CD4-positive, alpha-beta T cell treated with Interleukin-21 for 1 hour (primary cell): ENCODE data around the gene GORAB.

Source experiments
- DNase-seq: peaks from one replicate; pipeline ENCODE4 v3.0.0-alpha.2; 2020

Gene GORAB

GRCh38 chr1:170539154-170539553 is 7.2 kb downstream of the GORAB start:
- no peak for DNase-seq

GRCh38 chr1:170544624-170545023 is 12.7 kb downstream of the GORAB start:
- no peak for DNase-seq

- no peak for DNase-seq
Observed at GRCh38 chr1:170545476-170545875, 13.5 kb downstream of the GORAB start.

GRCh38 chr1:170547255-170547654 is 15.3 kb downstream of the GORAB start:
- DNase-seq: no peak

- no peak for DNase-seq
Observed at GRCh38 chr1:170548497-170548896, 16.5 kb downstream of the GORAB start.

- no peak for DNase-seq
Observed at GRCh38 chr1:170555370-170555769, 23.4 kb downstream of the GORAB start.

GRCh38 chr1:170556917-170557316 is 25.0 kb downstream of the GORAB start:
- no peak for DNase-seq

- no peak for DNase-seq
Observed at GRCh38 chr1:170558731-170559130, 26.8 kb downstream of the GORAB start.

GRCh38 chr1:170559166-170559565 is 27.2 kb downstream of the GORAB start:
- no peak for DNase-seq

GRCh38 chr1:170560681-170561285 is 28.8 kb downstream of the GORAB start:
- DNase-seq: no peak

- DNase-seq: peak; percentile 17
Observed at GRCh38 chr1:170562646-170563338, 30.8 kb downstream of the GORAB start.

- no peak for DNase-seq
Observed at GRCh38 chr1:170567214-170567613, 35.2 kb downstream of the GORAB start.

- no peak for DNase-seq
Observed at GRCh38 chr1:170568197-170568596, 36.2 kb downstream of the GORAB start.

GRCh38 chr1:170576980-170577379 is 45.0 kb downstream of the GORAB start:
- DNase-seq: no peak

- DNase-seq: no peak
Observed at GRCh38 chr1:170578359-170578758, 46.4 kb downstream of the GORAB start.

GRCh38 chr1:170580636-170581440 is 48.9 kb downstream of the GORAB start:
- DNase-seq: no peak

- DNase-seq: no peak
Observed at GRCh38 chr1:170583186-170583585, 51.2 kb downstream of the GORAB start.

- DNase-seq: no peak
Observed at GRCh38 chr1:170586321-170587252, 54.6 kb downstream of the GORAB start.

- DNase-seq: no peak
Observed at GRCh38 chr1:170587253-170587593, 55.3 kb downstream of the GORAB start.

GRCh38 chr1:170590921-170591705 is 59.1 kb downstream of the GORAB start:
- DNase-seq: no peak

- DNase-seq: no peak
Observed at GRCh38 chr1:170592591-170593111, 60.7 kb downstream of the GORAB start.
